ENCODE data around the gene SPEM1. TPM values are rescaled to one million over a fixed set of nuclear protein-coding genes. Genes with fewer than 3 reads are reported as not detected.

SPEM1 gene
- total RNA-seq, 1 donor = not detected

DNA sequence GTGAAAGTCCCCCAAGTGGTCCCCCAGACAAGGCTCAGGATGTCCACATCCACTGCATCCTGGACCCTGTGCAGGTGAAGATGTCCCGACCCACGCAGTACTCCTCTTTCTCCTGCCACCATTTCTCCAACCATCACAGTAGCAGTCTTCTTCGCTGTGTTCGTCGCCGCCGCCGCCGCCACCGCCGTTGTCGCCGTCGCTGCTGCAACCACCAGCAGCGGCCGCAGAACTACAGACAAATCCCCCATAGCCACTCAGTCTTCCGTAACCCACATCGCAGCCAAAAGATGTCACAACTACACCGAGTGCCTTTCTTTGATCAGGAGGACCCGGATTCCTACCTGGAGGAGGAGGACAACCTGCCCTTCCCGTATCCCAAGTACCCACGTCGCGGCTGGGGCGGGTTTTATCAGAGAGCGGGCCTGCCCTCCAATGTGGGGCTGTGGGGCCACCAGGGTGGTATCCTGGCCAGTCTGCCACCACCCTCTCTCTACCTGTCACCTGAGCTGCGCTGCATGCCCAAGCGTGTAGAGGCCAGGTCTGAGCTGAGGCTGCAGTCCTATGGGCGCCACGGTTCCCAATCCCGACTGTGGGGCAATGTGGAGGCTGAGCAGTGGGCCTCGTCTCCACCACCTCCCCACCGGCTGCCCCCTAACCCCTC lies 6.2 kb downstream of the SPEM1 start:
- Histone ChIP-seq H3K4me2 (ENCODE audit: insufficient read depth, low read length) (no peak overlapping the region), H3K36me3 (ENCODE audit: insufficient read depth, low read length) (no peaks in the 10 kb centered on the region)
- no peak for DNase-seq (ENCODE audit: insufficient read length, low spot score, missing footprints)

DNA sequence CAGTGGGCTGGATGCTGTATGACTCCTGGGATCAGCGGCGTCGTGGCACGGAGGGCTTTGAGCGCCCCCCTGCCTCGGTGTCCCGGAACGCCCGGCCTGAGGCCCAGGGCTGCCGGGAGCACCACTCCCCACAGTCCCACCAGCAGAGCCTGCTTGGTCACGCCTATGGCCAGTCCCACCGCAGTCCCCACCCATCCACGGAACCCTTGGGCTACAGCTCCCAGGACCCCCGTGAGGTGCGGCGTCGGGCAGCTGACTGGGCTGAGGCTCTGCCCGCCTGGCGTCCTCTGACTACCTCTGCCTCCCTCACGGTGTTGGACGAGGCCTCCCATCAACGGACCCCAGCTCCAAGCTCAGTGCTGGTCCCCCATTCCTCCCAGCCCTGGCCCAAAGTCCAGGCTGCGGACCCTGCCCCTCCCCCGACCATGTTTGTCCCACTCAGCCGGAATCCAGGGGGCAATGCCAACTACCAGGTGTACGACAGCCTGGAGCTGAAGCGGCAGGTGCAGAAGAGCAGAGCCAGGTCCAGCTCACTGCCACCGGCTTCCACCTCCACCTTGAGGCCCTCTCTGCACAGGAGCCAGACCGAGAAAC lies 6.9 kb downstream of the SPEM1 start:
- Histone ChIP-seq H4K20me1 (ENCODE audit: insufficient read depth, low read length) (no peaks in the 10 kb centered on the region), H3K4me3 (ENCODE audit: insufficient read depth, low read length) (no peak overlapping the region), H3K27ac (ENCODE audit: low read depth, low read length) (no peak overlapping the region), H3K4me2 (ENCODE audit: insufficient read depth, low read length) (no peak overlapping the region), H2AFZ (ENCODE audit: low read length) (no peak overlapping the region), H3K27me3 (ENCODE audit: insufficient read depth, low read length) (no peaks in the 10 kb centered on the region), H3K36me3 (ENCODE audit: insufficient read depth, low read length) (no peaks in the 10 kb centered on the region), H3K79me2 (ENCODE audit: insufficient read depth, low read length) (no peaks in the 10 kb centered on the region), H3K4me1 (ENCODE audit: insufficient read depth, low read length) (no peaks in the 10 kb centered on the region), H3K9me3 (ENCODE audit: low read depth, low read length) (no peaks in the 10 kb centered on the region)
- DNase-seq (ENCODE audit: insufficient read length, low spot score, missing footprints) = no peak
- TF ChIP-seq, protein P1, sequence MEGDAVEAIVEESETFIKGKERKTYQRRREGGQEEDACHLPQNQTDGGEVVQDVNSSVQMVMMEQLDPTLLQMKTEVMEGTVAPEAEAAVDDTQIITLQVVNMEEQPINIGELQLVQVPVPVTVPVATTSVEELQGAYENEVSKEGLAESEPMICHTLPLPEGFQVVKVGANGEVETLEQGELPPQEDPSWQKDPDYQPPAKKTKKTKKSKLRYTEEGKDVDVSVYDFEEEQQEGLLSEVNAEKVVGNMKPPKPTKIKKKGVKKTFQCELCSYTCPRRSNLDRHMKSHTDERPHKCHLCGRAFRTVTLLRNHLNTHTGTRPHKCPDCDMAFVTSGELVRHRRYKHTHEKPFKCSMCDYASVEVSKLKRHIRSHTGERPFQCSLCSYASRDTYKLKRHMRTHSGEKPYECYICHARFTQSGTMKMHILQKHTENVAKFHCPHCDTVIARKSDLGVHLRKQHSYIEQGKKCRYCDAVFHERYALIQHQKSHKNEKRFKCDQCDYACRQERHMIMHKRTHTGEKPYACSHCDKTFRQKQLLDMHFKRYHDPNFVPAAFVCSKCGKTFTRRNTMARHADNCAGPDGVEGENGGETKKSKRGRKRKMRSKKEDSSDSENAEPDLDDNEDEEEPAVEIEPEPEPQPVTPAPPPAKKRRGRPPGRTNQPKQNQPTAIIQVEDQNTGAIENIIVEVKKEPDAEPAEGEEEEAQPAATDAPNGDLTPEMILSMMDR (IDR thresholded peaks at IDR 0.05; ENCODE audit: extremely low read depth, low read depth, low read length) = no peak

More for the DNA sequence above, 6.2 kb downstream of the SPEM1 start:
- H3K4me1 ChIP-seq (ENCODE audit: insufficient read depth, low read length) = no peaks in the 10 kb centered on the region
- no peak overlapping the region for H3K27ac ChIP-seq (ENCODE audit: low read depth, low read length)
- no peaks in the 10 kb centered on the region for H3K9me3 ChIP-seq (ENCODE audit: low read depth, low read length)
- H3K79me2 ChIP-seq (ENCODE audit: insufficient read depth, low read length) = no peaks in the 10 kb centered on the region
- no peaks in the 10 kb centered on the region for H3K27me3 ChIP-seq (ENCODE audit: insufficient read depth, low read length)
- no peak overlapping the region for H3K4me3 ChIP-seq (ENCODE audit: insufficient read depth, low read length)
- TF ChIP-seq, protein P1 (IDR thresholded peaks at IDR 0.05; ENCODE audit: extremely low read depth, low read depth, low read length) = no peak
- H4K20me1 ChIP-seq (ENCODE audit: insufficient read depth, low read length) = no peaks in the 10 kb centered on the region
- no peak overlapping the region for H2AFZ ChIP-seq (ENCODE audit: low read length)

- Histone ChIP-seq H3K79me2 (ENCODE audit: insufficient read depth, low read length) (no peaks in the 10 kb centered on the region), H3K9me3 (ENCODE audit: low read depth, low read length) (no peaks in the 10 kb centered on the region), H3K4me3 (ENCODE audit: insufficient read depth, low read length) (no peak overlapping the region)
Measured at GRCh38 chr17:7427549-7427948, 7.4 kb downstream of the SPEM1 start.

GRCh38 chr17:7428557-7428956 lies 8.4 kb downstream of the SPEM1 start, which contains the start of gene SPEM3:
Gene SPEM3, plus strand, starts transcription at chr17:7428857. Its CDS starts 46 bp downstream, at chr17:7428903.
- H3K4me1 ChIP-seq (ENCODE audit: insufficient read depth, low read length) = no peaks in the 10 kb centered on the region
- H3K79me2 ChIP-seq (ENCODE audit: insufficient read depth, low read length) = no peaks in the 10 kb centered on the region
- no peak within 1 kb of the TSS for H3K27ac ChIP-seq (ENCODE audit: low read depth, low read length)
- TF ChIP-seq, protein P1 (IDR thresholded peaks at IDR 0.05; ENCODE audit: extremely low read depth, low read depth, low read length) = no peak
- peak; percentile 85 for DNase-seq (ENCODE audit: insufficient read length, low spot score, missing footprints)
- no peaks in the 10 kb centered on the region for H3K36me3 ChIP-seq (ENCODE audit: insufficient read depth, low read length)
- H4K20me1 ChIP-seq (ENCODE audit: insufficient read depth, low read length) = no peaks in the 10 kb centered on the region
- no peaks in the 10 kb centered on the region for H3K27me3 ChIP-seq (ENCODE audit: insufficient read depth, low read length)
- no peak within 1 kb of the TSS for H3K4me2 ChIP-seq (ENCODE audit: insufficient read depth, low read length)
- no peaks in the 10 kb centered on the region for H3K9me3 ChIP-seq (ENCODE audit: low read depth, low read length)
- H2AFZ ChIP-seq (ENCODE audit: low read length) = no peak within 1 kb of the TSS
- no peak within 1 kb of the TSS for H3K4me3 ChIP-seq (ENCODE audit: insufficient read depth, low read length)

More at GRCh38 chr17:7427549-7427948, 7.4 kb downstream of the SPEM1 start:
- H4K20me1 ChIP-seq (ENCODE audit: insufficient read depth, low read length) = no peaks in the 10 kb centered on the region
- no peaks in the 10 kb centered on the region for H3K27me3 ChIP-seq (ENCODE audit: insufficient read depth, low read length)
- no peak overlapping the region for H3K27ac ChIP-seq (ENCODE audit: low read depth, low read length)
- H3K36me3 ChIP-seq (ENCODE audit: insufficient read depth, low read length) = no peaks in the 10 kb centered on the region
- H2AFZ ChIP-seq (ENCODE audit: low read length) = no peak overlapping the region
- peak; percentile 83 for DNase-seq (ENCODE audit: insufficient read length, low spot score, missing footprints)
- H3K4me2 ChIP-seq (ENCODE audit: insufficient read depth, low read length) = no peak overlapping the region
- H3K4me1 ChIP-seq (ENCODE audit: insufficient read depth, low read length) = no peaks in the 10 kb centered on the region
- TF ChIP-seq, protein P1 (IDR thresholded peaks at IDR 0.05; ENCODE audit: extremely low read depth, low read depth, low read length) = no peak

All from osteoblast (primary cell).